GM12872 (cell line): Measurements from ENCODE around the gene WSCD2.

Experiments used
- TF ChIP-seq, protein P1 (sequence below): IDR thresholded peaks from 3 replicates; pipeline ENCODE4 v1.5.1; 2011; ENCODE audit warnings: low read depth, mild to moderate bottlenecking, low read length, moderate library complexity; ENCODE audit not compliant: insufficient read depth

Gene WSCD2

DNA sequence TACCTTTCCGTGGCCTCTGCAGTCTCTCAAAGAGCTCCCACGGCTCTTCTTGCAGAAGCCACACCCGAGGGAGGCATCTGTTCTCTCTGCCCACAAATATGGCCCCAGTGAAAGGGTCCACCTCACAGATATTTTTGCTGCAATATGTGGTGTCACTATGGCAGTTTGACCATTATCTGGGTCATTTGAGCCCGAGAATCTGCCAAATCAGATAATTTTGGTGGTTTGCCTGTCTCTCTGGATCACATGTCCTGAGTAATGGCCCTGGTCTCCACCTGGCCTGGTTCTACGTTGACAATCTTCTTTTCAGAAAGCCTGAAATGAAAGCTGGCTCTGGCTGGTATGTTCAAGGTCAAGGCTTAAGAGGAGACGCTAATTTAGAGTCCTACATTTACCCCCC is 5.7 kb upstream of the WSCD2 start:
- TF ChIP-seq, protein P1, sequence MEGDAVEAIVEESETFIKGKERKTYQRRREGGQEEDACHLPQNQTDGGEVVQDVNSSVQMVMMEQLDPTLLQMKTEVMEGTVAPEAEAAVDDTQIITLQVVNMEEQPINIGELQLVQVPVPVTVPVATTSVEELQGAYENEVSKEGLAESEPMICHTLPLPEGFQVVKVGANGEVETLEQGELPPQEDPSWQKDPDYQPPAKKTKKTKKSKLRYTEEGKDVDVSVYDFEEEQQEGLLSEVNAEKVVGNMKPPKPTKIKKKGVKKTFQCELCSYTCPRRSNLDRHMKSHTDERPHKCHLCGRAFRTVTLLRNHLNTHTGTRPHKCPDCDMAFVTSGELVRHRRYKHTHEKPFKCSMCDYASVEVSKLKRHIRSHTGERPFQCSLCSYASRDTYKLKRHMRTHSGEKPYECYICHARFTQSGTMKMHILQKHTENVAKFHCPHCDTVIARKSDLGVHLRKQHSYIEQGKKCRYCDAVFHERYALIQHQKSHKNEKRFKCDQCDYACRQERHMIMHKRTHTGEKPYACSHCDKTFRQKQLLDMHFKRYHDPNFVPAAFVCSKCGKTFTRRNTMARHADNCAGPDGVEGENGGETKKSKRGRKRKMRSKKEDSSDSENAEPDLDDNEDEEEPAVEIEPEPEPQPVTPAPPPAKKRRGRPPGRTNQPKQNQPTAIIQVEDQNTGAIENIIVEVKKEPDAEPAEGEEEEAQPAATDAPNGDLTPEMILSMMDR, result no peak

GRCh38 chr12:108125073-108125472 is 4.0 kb upstream of the WSCD2 start:
- TF ChIP-seq, protein P1, result no peak

DNA sequence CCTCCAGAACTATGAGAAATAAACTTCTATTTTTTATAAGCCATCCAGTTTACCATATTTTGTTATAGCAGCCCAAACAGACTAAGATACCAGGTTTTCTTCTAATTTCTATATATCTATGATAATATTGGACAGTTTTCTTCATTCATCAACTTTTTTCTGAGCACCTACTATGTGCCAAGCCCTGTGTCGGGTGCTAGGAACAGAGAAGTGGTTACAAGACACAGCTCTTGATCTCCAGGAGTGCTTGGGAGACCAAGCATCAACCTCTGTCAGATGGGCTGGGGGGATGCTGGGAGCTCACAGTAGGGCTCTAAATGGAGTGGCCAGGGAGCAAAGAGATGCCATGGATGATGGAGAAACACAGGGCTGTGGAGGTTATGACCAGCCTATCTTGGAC is 2.9 kb upstream of the WSCD2 start:
- TF ChIP-seq, protein P1, result no peak

GRCh38 chr12:108126990-108127501 is 2.0 kb upstream of the WSCD2 start:
- TF ChIP-seq, protein P1, result no peak

GRCh38 chr12:108127654-108128053 is 1.4 kb upstream of the WSCD2 start:
- TF ChIP-seq, protein P1, result no peak

GRCh38 chr12:108128221-108129016 is 669 bp upstream of the WSCD2 start:
- TF ChIP-seq, protein P1, result no peak

GRCh38 chr12:108131035-108131434 is 1.9 kb downstream of the WSCD2 start:
- TF ChIP-seq, protein P1, result no peak
